WERI-Rb-1 (cell line): ENCODE measurements around the gene SLC29A3.

Experiments
- DNase-seq: peaks from one replicate; pipeline ENCODE4 v3.0.0-alpha.2; 2020
- H3K27ac ChIP-seq: fragments of 250-450 bp; sonication (Bioruptor Pico); 2 replicates; pipeline ENCODE4 v1.5.1; 2020; ENCODE audit warnings: mild to moderate bottlenecking, moderate library complexity
- H3K27me3 ChIP-seq: fragments of 250-450 bp; sonication (Bioruptor Pico); 2 replicates; pipeline ENCODE4 v1.5.1; 2021; ENCODE audit warnings: mild to moderate bottlenecking, low read depth, moderate library complexity; ENCODE audit not compliant: insufficient read depth, severe bottlenecking
- H3K36me3 ChIP-seq: fragments of 250-450 bp; sonication (Bioruptor Pico); 2 replicates; pipeline ENCODE4 v1.5.1; 2020; ENCODE audit warnings: mild to moderate bottlenecking, moderate library complexity
- H3K4me3 ChIP-seq: 2 replicates; pipeline ENCODE4 v1.5.1; 2011; ENCODE audit warnings: low read depth, mild to moderate bottlenecking, control low read depth, low read length
- H3K9me3 ChIP-seq: fragments of 250-450 bp; sonication (Bioruptor Pico); 2 replicates; pipeline ENCODE4 v1.5.1; 2021; ENCODE audit warnings: mild to moderate bottlenecking, moderate library complexity; ENCODE audit not compliant: severe bottlenecking
- CTCF ChIP-seq: IDR thresholded peaks from 2 replicates; pipeline ENCODE4 v1.5.1; 2011; ENCODE audit warnings: low read depth, mild to moderate bottlenecking, control low read depth, inconsistent platforms, low read length

Gene SLC29A3

GRCh38 chr10:71326464-71326881, 7.4 kb downstream of the SLC29A3 start:
- Histone ChIP-seq H3K36me3 (peaks cover 90% of the 10 kb centered on the region), H3K4me3 (no peak overlapping the region), H3K9me3 (no peaks in the 10 kb centered on the region), H3K27me3 (no peaks in the 10 kb centered on the region), H3K27ac (peak overlapping the region; percentile 16; the same call in 1 of the 2 replicates)
- DNase-seq: peak; percentile 35
- no peak for TF ChIP-seq CTCF

- H3K27me3 ChIP-seq: no peaks in the 10 kb centered on the region
Observed at GRCh38 chr10:71330789-71331404, 11.8 kb downstream of the SLC29A3 start.

GRCh38 chr10:71331736-71332135, 12.7 kb downstream of the SLC29A3 start:
- Histone ChIP-seq H3K36me3 (peaks cover 98% of the 10 kb centered on the region), H3K4me3 (no peak overlapping the region), H3K9me3 (no peaks in the 10 kb centered on the region), H3K27me3 (no peaks in the 10 kb centered on the region), H3K27ac (peak overlapping the region; percentile 36)
- no peak for DNase-seq
- no peak for TF ChIP-seq CTCF

More at GRCh38 chr10:71330789-71331404, 11.8 kb downstream of the SLC29A3 start:
- Histone ChIP-seq H3K36me3 (peaks cover 98% of the 10 kb centered on the region), H3K4me3 (no peak overlapping the region), H3K9me3 (no peaks in the 10 kb centered on the region), H3K27ac (no peak overlapping the region)
- no peak for DNase-seq
- TF ChIP-seq CTCF: no peak

- no peak overlapping the region for H3K4me3 ChIP-seq
- DNase-seq: no peak
- peaks cover 96% of the 10 kb centered on the region for H3K36me3 ChIP-seq
- peak overlapping the region; percentile 49 for H3K27ac ChIP-seq
- no peaks in the 10 kb centered on the region for H3K27me3 ChIP-seq
- no peak for TF ChIP-seq CTCF
- H3K9me3 ChIP-seq: no peaks in the 10 kb centered on the region
Observed at GRCh38 chr10:71332466-71332865, 13.4 kb downstream of the SLC29A3 start.

GRCh38 chr10:71333129-71333887, 14.2 kb downstream of the SLC29A3 start:
- no peak for DNase-seq
- H3K9me3 ChIP-seq: no peaks in the 10 kb centered on the region
- H3K27me3 ChIP-seq: no peaks in the 10 kb centered on the region
- H3K27ac ChIP-seq: peak overlapping the region; percentile 49
- H3K4me3 ChIP-seq: no peak overlapping the region
- TF ChIP-seq CTCF: no peak
- H3K36me3 ChIP-seq: peaks cover 96% of the 10 kb centered on the region
